DND-41 (cell line): Measurements from ENCODE around the gene TSNAX.

Experiments used
- ATAC-seq: fragments of 200-7000 bp; cut with Tn5 transposase; 3 replicates; pipeline ENCODE4 v1.9.1; 2021; ENCODE audit warnings: low read depth; ENCODE audit not compliant: insufficient read depth
- DNase-seq: peaks from one replicate; pipeline ENCODE4 v3.0.0-alpha.2; 2020
- H2AFZ ChIP-seq: 2 replicates; pipeline ENCODE4 v1.6.0; 2012; ENCODE audit warnings: low read depth, low read length
- H3K27ac ChIP-seq: 2 replicates; pipeline ENCODE4 v1.5.1; 2012; ENCODE audit warnings: low read length, inconsistent platforms
- H3K27me3 ChIP-seq: fragments of 200-600 bp; sonication (generic); 2 replicates; pipeline ENCODE4 v1.6.0; 2012; ENCODE audit warnings: low read length, mild to moderate bottlenecking, inconsistent platforms; ENCODE audit not compliant: insufficient read depth, poor library complexity
- H3K36me3 ChIP-seq: 2 replicates; pipeline ENCODE4 v1.5.1; 2012; ENCODE audit warnings: low read length, inconsistent platforms; ENCODE audit not compliant: insufficient read depth
- H3K4me1 ChIP-seq: 2 replicates; pipeline ENCODE4 v1.5.1; 2012; ENCODE audit warnings: mild to moderate bottlenecking, low read length; ENCODE audit not compliant: insufficient read depth
- H3K4me2 ChIP-seq: 2 replicates; pipeline ENCODE4 v1.6.0; 2012; ENCODE audit warnings: mild to moderate bottlenecking, moderate library complexity, low read length, inconsistent platforms; ENCODE audit not compliant: insufficient read depth
- H3K4me3 ChIP-seq, 2 experiments: fragments of 200-600 bp in 1 of 2; shearing (Covaris generic) in 1 of 2; 2 replicates each; pipeline ENCODE4 v1.5.1; 2012 to 2016; ENCODE audit warnings: inconsistent platforms in 2 of 2, low read length in 2 of 2, mild to moderate bottlenecking in 2 of 2, low read depth in 1 of 2, moderate library complexity in 1 of 2
- H3K79me2 ChIP-seq: 2 replicates; pipeline ENCODE4 v1.6.0; 2012; ENCODE audit warnings: low read length, inconsistent platforms; ENCODE audit not compliant: insufficient read depth
- H3K9ac ChIP-seq: 2 replicates; pipeline ENCODE4 v1.6.0; 2012; ENCODE audit warnings: low read depth, mild to moderate bottlenecking, inconsistent platforms, low read length, moderate library complexity
- H3K9me3 ChIP-seq: 2 replicates; pipeline ENCODE4 v1.5.1; 2012; ENCODE audit warnings: low read length, moderate library complexity, mild to moderate bottlenecking, inconsistent platforms; ENCODE audit not compliant: insufficient read depth, severe bottlenecking
- H4K20me1 ChIP-seq: 2 replicates; pipeline ENCODE4 v1.6.0; 2012; ENCODE audit warnings: low read length; ENCODE audit not compliant: insufficient read depth
- EZH2 ChIP-seq: IDR thresholded peaks from 3 replicates; pipeline ENCODE4 v1.6.1; 2012; ENCODE audit warnings: borderline replicate concordance, low read depth, mild to moderate bottlenecking, moderate library complexity, low read length, inconsistent platforms; ENCODE audit not compliant: severe bottlenecking
- TF ChIP-seq, protein P1 (sequence below): IDR thresholded peaks from 2 replicates; pipeline ENCODE4 v1.5.1; 2012; ENCODE audit warnings: borderline replicate concordance, low read length, moderate library complexity, mild to moderate bottlenecking; ENCODE audit not compliant: poor library complexity, severe bottlenecking; ENCODE audit errors: extremely low read depth

The TSNAX gene

DNA sequence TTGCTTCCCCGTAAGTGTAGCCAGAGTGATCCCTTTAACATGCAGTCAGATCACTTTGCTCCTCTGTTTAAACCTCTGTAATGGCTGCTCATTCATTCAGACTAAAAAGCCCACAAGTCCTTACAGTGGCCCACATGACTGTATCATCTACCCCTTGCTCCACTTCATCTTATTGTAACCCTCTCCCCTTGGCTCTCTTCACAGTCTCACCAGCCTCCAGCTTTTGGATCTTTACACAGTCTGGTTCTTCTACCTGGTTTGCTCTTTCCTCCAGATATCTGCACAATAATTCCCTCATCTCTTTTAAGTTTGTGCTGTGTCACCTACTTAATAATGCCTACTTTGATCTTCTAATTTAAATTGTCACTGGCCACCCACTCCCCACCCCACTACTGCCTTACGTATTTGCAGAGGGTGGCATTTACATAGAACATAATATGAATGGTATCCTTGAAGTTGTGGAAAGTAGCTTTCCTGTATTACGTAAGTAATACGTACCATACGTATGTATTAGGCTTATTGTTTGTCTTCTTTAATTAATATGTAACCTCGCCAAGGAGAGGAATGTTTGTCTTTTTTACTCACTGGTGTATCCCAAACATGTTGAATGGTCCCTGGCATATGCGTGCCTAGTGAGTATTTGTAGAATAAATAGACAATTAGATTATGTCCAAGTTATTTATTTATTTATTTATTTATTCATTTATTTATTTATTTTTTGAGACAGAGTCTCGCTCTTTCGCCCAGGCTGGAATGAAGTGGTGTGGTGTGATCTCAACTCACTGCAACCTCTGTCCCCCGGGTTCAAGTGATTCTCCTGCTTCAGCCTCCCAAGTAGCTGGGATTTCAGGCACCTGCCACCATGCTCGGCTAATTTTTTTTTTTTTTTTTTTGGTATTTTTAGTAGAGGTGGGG, 48.6 kb downstream of the TSNAX start:
- Histone ChIP-seq H3K4me3 (no peak overlapping the region), H3K4me1 (no peaks in the 10 kb centered on the region), H2AFZ (no peak overlapping the region), H3K27me3 (no peaks in the 10 kb centered on the region), H3K4me2 (no peak overlapping the region), H3K79me2 (no peaks in the 10 kb centered on the region), H3K9me3 (no peaks in the 10 kb centered on the region), H3K27ac (no peak overlapping the region), H4K20me1 (no peaks in the 10 kb centered on the region), H3K9ac (no peak overlapping the region), H3K36me3 (no peaks in the 10 kb centered on the region)
- ATAC-seq (no peak), DNase-seq (no peak)
- TF ChIP-seq, protein P1, sequence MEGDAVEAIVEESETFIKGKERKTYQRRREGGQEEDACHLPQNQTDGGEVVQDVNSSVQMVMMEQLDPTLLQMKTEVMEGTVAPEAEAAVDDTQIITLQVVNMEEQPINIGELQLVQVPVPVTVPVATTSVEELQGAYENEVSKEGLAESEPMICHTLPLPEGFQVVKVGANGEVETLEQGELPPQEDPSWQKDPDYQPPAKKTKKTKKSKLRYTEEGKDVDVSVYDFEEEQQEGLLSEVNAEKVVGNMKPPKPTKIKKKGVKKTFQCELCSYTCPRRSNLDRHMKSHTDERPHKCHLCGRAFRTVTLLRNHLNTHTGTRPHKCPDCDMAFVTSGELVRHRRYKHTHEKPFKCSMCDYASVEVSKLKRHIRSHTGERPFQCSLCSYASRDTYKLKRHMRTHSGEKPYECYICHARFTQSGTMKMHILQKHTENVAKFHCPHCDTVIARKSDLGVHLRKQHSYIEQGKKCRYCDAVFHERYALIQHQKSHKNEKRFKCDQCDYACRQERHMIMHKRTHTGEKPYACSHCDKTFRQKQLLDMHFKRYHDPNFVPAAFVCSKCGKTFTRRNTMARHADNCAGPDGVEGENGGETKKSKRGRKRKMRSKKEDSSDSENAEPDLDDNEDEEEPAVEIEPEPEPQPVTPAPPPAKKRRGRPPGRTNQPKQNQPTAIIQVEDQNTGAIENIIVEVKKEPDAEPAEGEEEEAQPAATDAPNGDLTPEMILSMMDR = no peak
- no peak for TF ChIP-seq EZH2

DNA sequence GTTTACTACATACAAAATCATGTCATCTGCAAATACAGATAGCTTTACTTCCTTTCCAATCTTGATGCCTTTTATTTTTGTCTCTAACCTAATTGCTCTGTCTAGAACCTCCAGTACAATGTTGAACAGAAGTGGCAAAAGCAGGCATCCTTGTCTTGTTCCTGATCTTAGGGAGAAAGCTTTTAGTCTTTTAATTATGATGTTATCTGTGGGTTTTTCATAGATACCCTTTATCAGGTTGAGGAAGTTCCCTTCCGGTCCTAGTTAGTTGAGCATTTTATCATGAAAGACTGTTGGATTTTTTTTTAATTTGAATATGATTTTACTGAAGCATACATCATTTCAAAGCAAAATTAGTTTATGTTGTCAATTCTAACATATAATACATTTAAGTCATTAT, 52.4 kb downstream of the TSNAX start:
- no peak for ATAC-seq
- Histone ChIP-seq H3K4me2 (no peak overlapping the region), H3K79me2 (no peaks in the 10 kb centered on the region), H3K36me3 (no peaks in the 10 kb centered on the region), H3K4me3 (no peak overlapping the region), H3K27ac (no peak overlapping the region), H3K9me3 (no peaks in the 10 kb centered on the region), H2AFZ (no peak overlapping the region), H3K9ac (no peak overlapping the region), H3K27me3 (no peaks in the 10 kb centered on the region), H3K4me1 (no peaks in the 10 kb centered on the region), H4K20me1 (no peaks in the 10 kb centered on the region)
- no peak for DNase-seq
- TF ChIP-seq, protein P1 = no peak
- TF ChIP-seq EZH2 = no peak

DNA sequence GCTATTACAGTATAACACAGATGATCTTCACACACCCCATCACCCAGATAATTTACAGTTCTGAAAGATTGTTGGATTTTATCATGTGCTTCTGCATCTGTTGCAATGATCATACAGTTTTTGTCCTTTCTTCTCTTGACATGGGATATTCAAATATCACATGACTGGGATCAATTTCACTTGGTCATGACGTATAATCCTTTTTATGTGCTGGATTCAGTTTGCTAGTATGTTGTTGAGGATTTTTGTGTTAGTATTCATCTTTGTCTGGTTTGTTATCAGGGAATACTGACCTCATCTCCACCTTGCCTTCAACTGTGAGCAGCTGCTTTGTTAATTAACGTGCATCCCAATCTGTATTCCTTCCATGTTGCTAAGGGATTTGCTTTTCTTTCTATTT, 53.4 kb downstream of the TSNAX start:
- Histone ChIP-seq H3K79me2 (no peaks in the 10 kb centered on the region), H3K4me2 (no peak overlapping the region), H3K36me3 (no peaks in the 10 kb centered on the region), H3K4me1 (no peaks in the 10 kb centered on the region), H3K9me3 (no peaks in the 10 kb centered on the region), H3K27ac (no peak overlapping the region), H4K20me1 (no peaks in the 10 kb centered on the region), H3K9ac (no peak overlapping the region), H3K4me3 (no peak overlapping the region), H3K27me3 (no peaks in the 10 kb centered on the region), H2AFZ (no peak overlapping the region)
- ATAC-seq = no peak
- DNase-seq = no peak
- TF ChIP-seq, protein P1 = no peak
- TF ChIP-seq EZH2 = no peak
